Measurements from ENCODE around the gene MBNL1.

The MBNL1 gene

GRCh38 chr3:152313914-152314313 lies 45.2 kb downstream of the MBNL1 start:
- no peak for TF ChIP-seq CTCF (IDR thresholded peaks at IDR 0.05; ENCODE audit: extremely low read depth, missing control alignments)
- no peak for DNase-seq (ENCODE audit: low spot score)

- no peak for DNase-seq (ENCODE audit: low spot score)
- no peak for TF ChIP-seq CTCF (IDR thresholded peaks at IDR 0.05; ENCODE audit: extremely low read depth, missing control alignments)
Observed at GRCh38 chr3:152314677-152315353, 46.1 kb downstream of the MBNL1 start.

- no peak for DNase-seq (ENCODE audit: low spot score)
- TF ChIP-seq CTCF (IDR thresholded peaks at IDR 0.05; ENCODE audit: extremely low read depth, missing control alignments), result no peak
Observed at GRCh38 chr3:152315623-152316022, 46.9 kb downstream of the MBNL1 start.

- no peak for DNase-seq (ENCODE audit: low spot score)
- TF ChIP-seq CTCF (IDR thresholded peaks at IDR 0.05; ENCODE audit: extremely low read depth, missing control alignments), result no peak
Observed at GRCh38 chr3:152316318-152316717, 47.6 kb downstream of the MBNL1 start.

GRCh38 chr3:152317184-152317583 lies 48.5 kb downstream of the MBNL1 start:
- DNase-seq (ENCODE audit: low spot score), result no peak
- TF ChIP-seq CTCF (IDR thresholded peaks at IDR 0.05; ENCODE audit: extremely low read depth, missing control alignments), result no peak

- DNase-seq (ENCODE audit: low spot score), result no peak
- TF ChIP-seq CTCF (IDR thresholded peaks at IDR 0.05; ENCODE audit: extremely low read depth, missing control alignments), result no peak
Observed at GRCh38 chr3:152317956-152318355, 49.2 kb downstream of the MBNL1 start.

GRCh38 chr3:152318512-152318911 lies 49.8 kb downstream of the MBNL1 start:
- TF ChIP-seq CTCF (IDR thresholded peaks at IDR 0.05; ENCODE audit: extremely low read depth, missing control alignments), result no peak
- no peak for DNase-seq (ENCODE audit: low spot score)
